GM11168 (cell line): Measurements from ENCODE around the gene UBE3B.
"Not testable (repeated sequence)": the region's sequence is repeated elsewhere in the genome, so short reads cannot be mapped to it uniquely, and the experiment has no call there.

Experiments
- in situ Hi-C: fragments of 300-500 bp; cut with MboI; formaldehyde crosslinking; loops from one replicate; pipeline ENCODE4 v1.12.0; 2022; ENCODE audit warnings: low sequenced_read_pairs; ENCODE audit not compliant: unreplicated experiment

Gene UBE3B

GRCh38 chr12:109473526-109474270 is 3.7 kb upstream of the UBE3B start:
- in situ Hi-C loops, result not testable (repeated sequence)

- in situ Hi-C loops, result no loop called here
These were observed 2.3 kb upstream of the UBE3B start for GRCh38 chr12:109475121-109475520.

GRCh38 chr12:109475993-109476806 is 1.2 kb upstream of the UBE3B start:
- in situ Hi-C loops, result no loop called here

GRCh38 chr12:109476807-109477184 is 638 bp upstream of the UBE3B start:
- in situ Hi-C loops, result no loop called here

- in situ Hi-C loops, result no loop called here
These were observed 505 bp downstream of the UBE3B start for GRCh38 chr12:109477963-109478315.

GRCh38 chr12:109479761-109480160 is 2.3 kb downstream of the UBE3B start:
- in situ Hi-C loops, result no loop called here

GRCh38 chr12:109480356-109480755 is 2.9 kb downstream of the UBE3B start:
- in situ Hi-C loops, result no loop called here

GRCh38 chr12:109481863-109482262 is 4.4 kb downstream of the UBE3B start:
- in situ Hi-C loops, result no loop called here

- in situ Hi-C loops, result no loop called here
These were observed 5.1 kb downstream of the UBE3B start for GRCh38 chr12:109482491-109482890.

GRCh38 chr12:109482894-109483293 is 5.5 kb downstream of the UBE3B start:
- in situ Hi-C loops, result no loop called here

GRCh38 chr12:109483346-109483745 is 5.9 kb downstream of the UBE3B start:
- in situ Hi-C loops, result no loop called here

- in situ Hi-C loops, result no loop called here
These were observed 7.8 kb downstream of the UBE3B start for GRCh38 chr12:109485201-109485600.

GRCh38 chr12:109487181-109488050 is 10.0 kb downstream of the UBE3B start:
- in situ Hi-C loops, result no loop called here

- in situ Hi-C loops, result no loop called here
These were observed 10.7 kb downstream of the UBE3B start for GRCh38 chr12:109488051-109488665.

GRCh38 chr12:109489016-109489954 is 11.9 kb downstream of the UBE3B start:
- in situ Hi-C loops, result no loop called here

- in situ Hi-C loops, result no loop called here
These were observed 12.6 kb downstream of the UBE3B start for GRCh38 chr12:109489955-109490565.

- in situ Hi-C loops, result no loop called here
These were observed 14.2 kb downstream of the UBE3B start for GRCh38 chr12:109491671-109492070.

- in situ Hi-C loops, result no loop called here
These were observed 14.9 kb downstream of the UBE3B start for GRCh38 chr12:109492371-109492770.

- in situ Hi-C loops, result no loop called here
These were observed 15.7 kb downstream of the UBE3B start for GRCh38 chr12:109493090-109493489.
